CD4-positive, CD25-positive, alpha-beta regulatory T cell (primary cell): Measurements from ENCODE around the gene COMMD9. TPM values are rescaled to one million over a fixed set of nuclear protein-coding genes. Genes with fewer than 3 reads are reported as not detected.

ENCODE experiments used
- ATAC-seq, 2 donors: fragments of 150-1000 bp; cut with Tn5 transposase; one replicate each; pipeline ENCODE4 v1.10.0; 2021; ENCODE audit warnings: low read depth in 2 of 2, moderate number of reproducible peaks in 2 of 2, moderate library complexity in 1 of 2
- DNase-seq, 3 donors: peaks; one replicate each; pipeline versions ENCODE4 v3.0.0 to v3.0.0-alpha.2; 2012 to 2022; ENCODE audit warnings: mixed read lengths in 1 of 3
- H3K27ac ChIP-seq: one replicate; pipeline ENCODE4 v1.7.0; 2013; ENCODE audit warnings: mild to moderate bottlenecking, low read length; ENCODE audit not compliant: insufficient read depth, poor library complexity, severe bottlenecking
- H3K27me3 ChIP-seq: one replicate; pipeline ENCODE4 v1.7.0; 2013; ENCODE audit warnings: low read length; ENCODE audit not compliant: control insufficient read depth, insufficient read depth
- H3K36me3 ChIP-seq: one replicate; pipeline ENCODE4 v1.7.0; 2013; ENCODE audit warnings: mild to moderate bottlenecking, low read length, moderate library complexity; ENCODE audit not compliant: control insufficient read depth, insufficient read depth
- H3K4me1 ChIP-seq: 2 replicates; pipeline ENCODE4 v1.7.0; 2013; ENCODE audit warnings: mild to moderate bottlenecking, low read length; ENCODE audit not compliant: insufficient read depth, control insufficient read depth, poor library complexity, severe bottlenecking
- H3K4me3 ChIP-seq: one replicate; pipeline ENCODE4 v1.7.0; 2013; ENCODE audit warnings: low read depth, mild to moderate bottlenecking, low read length, moderate library complexity
- H3K9me3 ChIP-seq, 2 experiments: 1 replicate in 1 of 2; 2 replicates in 1 of 2; pipeline ENCODE4 v1.7.0; 2013; ENCODE audit warnings: low read length in 2 of 2, mild to moderate bottlenecking in 1 of 2, moderate library complexity in 1 of 2; ENCODE audit not compliant: control insufficient read depth in 2 of 2
- H3K27ac Mint-ChIP-seq, 3 donors: one replicate each; pipeline ENCODE4 v1.8.0; 2020 to 2022; ENCODE audit warnings: mild to moderate bottlenecking in 3 of 3, mixed read lengths in 3 of 3, moderate library complexity in 2 of 3
- H3K27me3 Mint-ChIP-seq: one replicate; pipeline ENCODE4 v1.8.0; 2022; ENCODE audit warnings: mild to moderate bottlenecking, mixed read lengths
- H3K36me3 Mint-ChIP-seq: one replicate; pipeline ENCODE4 v1.8.0; 2020; ENCODE audit warnings: mixed read lengths
- H3K4me1 Mint-ChIP-seq, 4 donors: one replicate each; pipeline ENCODE4 v1.8.0; 2020 to 2022; ENCODE audit warnings: mixed read lengths in 4 of 4, mild to moderate bottlenecking in 1 of 4
- H3K4me3 Mint-ChIP-seq, 4 donors: one replicate each; pipeline ENCODE4 v1.8.0; 2020 to 2022; ENCODE audit warnings: mild to moderate bottlenecking in 4 of 4, mixed read lengths in 4 of 4, moderate library complexity in 3 of 4
- H3K9me3 Mint-ChIP-seq, 7 donors: one replicate each; pipeline ENCODE4 v1.8.0; 2020 to 2022; ENCODE audit warnings: mixed read lengths in 7 of 7, mild to moderate bottlenecking in 3 of 7, moderate library complexity in 2 of 7
- polyA plus RNA-seq, 4 donors: library from polyadenylated mRNA; unstranded; fragments of 300-500 nt; fragmentation: Illumina TruSeq; gene quantifications; one replicate each; pipeline ENCODE4 v1.2.3, GENCODE V29; 2021
- total RNA-seq: library from RNA; stranded (reverse); gene quantifications from one replicate; pipeline ENCODE4 v1.2.3, GENCODE V29; 2022

Gene COMMD9
- total and polyA plus RNA-seq, 5 donors from 2014 or later, result 40.2 to 124 (median 74.5) TPM

DNA sequence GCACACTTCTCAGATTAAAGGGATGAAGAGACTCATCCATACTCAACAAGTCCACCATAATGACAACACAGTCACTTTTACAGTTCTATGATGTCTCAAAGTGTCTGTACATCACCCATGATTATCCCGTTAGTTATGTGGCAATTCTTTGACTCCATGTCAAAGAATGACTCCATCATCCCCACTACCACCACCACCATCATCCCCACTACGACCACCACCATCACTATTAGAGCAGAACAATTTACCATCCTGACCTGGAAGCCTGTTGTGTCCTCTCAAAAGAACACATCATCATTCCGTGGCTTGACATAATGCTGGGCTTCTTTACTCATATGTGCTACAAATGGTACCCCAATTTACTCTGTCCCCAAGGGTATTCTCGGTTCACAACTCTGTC lies 20.6 kb upstream of the COMMD9 start:
- no peaks in the 10 kb centered on the region for H3K36me3 ChIP-seq
- no peak for DNase-seq
- no peaks in the 10 kb centered on the region for H3K36me3 Mint-ChIP-seq

GRCh38 chr11:36308577-36308976 lies 19.4 kb upstream of the COMMD9 start:
- H3K36me3 Mint-ChIP-seq, result no peaks in the 10 kb centered on the region
- H3K9me3 Mint-ChIP-seq, result peaks cover 0 to 3% (median 0%) of the 10 kb centered on the region in 7 donors
- no peak for DNase-seq
- ATAC-seq, result no peak
- Histone ChIP-seq H3K4me1 (no peaks in the 10 kb centered on the region), H3K27ac (no peak overlapping the region), H3K36me3 (no peaks in the 10 kb centered on the region), H3K27me3 (no peaks in the 10 kb centered on the region), H3K4me3 (no peak overlapping the region), H3K9me3 (no peaks in the 10 kb centered on the region)
- H3K27ac Mint-ChIP-seq, result no peak overlapping the region
- no peaks in the 10 kb centered on the region for H3K4me1 Mint-ChIP-seq
- H3K4me3 Mint-ChIP-seq, result no peak overlapping the region
- peaks cover 21% of the 10 kb centered on the region for H3K27me3 Mint-ChIP-seq

More for the DNA sequence above, 20.6 kb upstream of the COMMD9 start:
- Mint-ChIP-seq H3K9me3 (peaks cover 0 to 3% (median 2%) of the 10 kb centered on the region in 7 donors), H3K27ac (no peak overlapping the region), H3K4me3 (no peak overlapping the region), H3K27me3 (peaks cover 15% of the 10 kb centered on the region), H3K4me1 (no peaks in the 10 kb centered on the region)
- H3K27ac ChIP-seq, result no peak overlapping the region
- no peaks in the 10 kb centered on the region for H3K4me1 ChIP-seq
- ATAC-seq, result no peak
- peaks cover 2% of the 10 kb centered on the region for H3K27me3 ChIP-seq
- no peaks in the 10 kb centered on the region for H3K9me3 ChIP-seq
- H3K4me3 ChIP-seq, result no peak overlapping the region

GRCh38 chr11:36306888-36307287 lies 17.7 kb upstream of the COMMD9 start:
- Histone ChIP-seq H3K9me3 (no peaks in the 10 kb centered on the region), H3K27me3 (no peaks in the 10 kb centered on the region), H3K27ac (no peak overlapping the region), H3K4me1 (no peaks in the 10 kb centered on the region), H3K4me3 (no peak overlapping the region), H3K36me3 (no peaks in the 10 kb centered on the region)
- Mint-ChIP-seq H3K4me3 (no peak overlapping the region), H3K36me3 (no peaks in the 10 kb centered on the region), H3K27ac (no peak overlapping the region), H3K4me1 (no peaks in the 10 kb centered on the region), H3K9me3 (peaks cover 0 to 3% (median 0%) of the 10 kb centered on the region in 7 donors), H3K27me3 (peaks cover 16% of the 10 kb centered on the region)
- DNase-seq (peak in 1 of 3 donors; percentile 36), ATAC-seq (no peak)

DNA sequence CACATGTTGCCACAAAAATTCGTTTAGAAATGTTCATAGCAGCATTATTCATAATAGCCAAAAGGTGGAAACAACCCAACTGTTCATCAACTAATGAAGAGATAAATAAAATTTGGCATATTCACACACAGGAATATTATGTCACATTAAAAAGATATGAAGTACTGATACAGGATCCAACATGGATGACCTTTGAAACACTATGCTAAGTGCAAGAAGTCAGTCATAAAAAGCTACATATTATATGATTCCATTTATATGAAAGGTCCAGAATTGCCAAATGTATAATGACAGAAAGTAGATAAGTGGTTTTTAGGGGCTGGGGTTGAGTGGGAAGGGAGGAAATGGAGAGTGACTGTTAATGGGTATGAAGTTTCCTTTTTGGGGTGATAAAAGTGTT lies 15.8 kb upstream of the COMMD9 start:
- H3K27me3 Mint-ChIP-seq, result peaks cover 21% of the 10 kb centered on the region
- Histone ChIP-seq H3K4me3 (no peak overlapping the region), H3K27me3 (no peaks in the 10 kb centered on the region), H3K9me3 (no peaks in the 10 kb centered on the region), H3K4me1 (no peaks in the 10 kb centered on the region), H3K27ac (no peak overlapping the region), H3K36me3 (no peaks in the 10 kb centered on the region)
- no peak overlapping the region for H3K4me3 Mint-ChIP-seq
- no peak for ATAC-seq
- no peaks in the 10 kb centered on the region for H3K4me1 Mint-ChIP-seq
- H3K27ac Mint-ChIP-seq, result no peak overlapping the region
- peaks cover 0 to 4% (median 0%) of the 10 kb centered on the region in 7 donors for H3K9me3 Mint-ChIP-seq
- no peak for DNase-seq
- no peaks in the 10 kb centered on the region for H3K36me3 Mint-ChIP-seq

DNA sequence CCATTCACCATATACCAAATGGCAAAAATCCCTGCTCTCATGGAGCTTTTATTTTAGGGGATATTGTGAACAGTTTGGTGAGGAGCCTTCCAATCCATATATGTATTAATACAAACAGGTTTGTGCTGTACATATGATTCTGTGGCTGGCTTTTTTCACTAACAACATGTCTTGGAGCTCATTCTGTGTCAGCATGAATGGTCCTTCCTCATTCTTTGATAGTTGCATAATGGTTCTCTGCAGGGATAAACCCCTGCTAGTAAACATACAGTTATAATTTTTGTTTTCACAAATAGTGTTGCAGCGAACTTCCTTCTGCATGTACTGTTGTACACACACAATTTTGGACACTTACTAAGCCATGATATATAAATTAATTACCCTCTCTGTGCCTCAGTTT lies 15.1 kb upstream of the COMMD9 start:
- Histone ChIP-seq H3K27ac (no peak overlapping the region), H3K4me3 (no peak overlapping the region), H3K36me3 (no peaks in the 10 kb centered on the region), H3K4me1 (no peaks in the 10 kb centered on the region), H3K9me3 (no peaks in the 10 kb centered on the region), H3K27me3 (no peaks in the 10 kb centered on the region)
- Mint-ChIP-seq H3K4me3 (no peak overlapping the region), H3K27me3 (peaks cover 20% of the 10 kb centered on the region), H3K9me3 (peaks cover 0 to 4% (median 0%) of the 10 kb centered on the region in 7 donors), H3K4me1 (no peaks in the 10 kb centered on the region), H3K27ac (no peak overlapping the region), H3K36me3 (no peaks in the 10 kb centered on the region)
- DNase-seq, result no peak
- no peak for ATAC-seq

GRCh38 chr11:36300650-36301049 lies 11.4 kb upstream of the COMMD9 start:
- H3K4me1 Mint-ChIP-seq, result no peaks in the 10 kb centered on the region
- no peak overlapping the region for H3K4me3 Mint-ChIP-seq
- H3K27me3 ChIP-seq, result peaks cover 2% of the 10 kb centered on the region
- no peaks in the 10 kb centered on the region for H3K36me3 ChIP-seq
- no peak overlapping the region for H3K27ac Mint-ChIP-seq
- no peaks in the 10 kb centered on the region for H3K36me3 Mint-ChIP-seq
- no peak overlapping the region for H3K27ac ChIP-seq
- ATAC-seq, result no peak
- H3K4me1 ChIP-seq, result no peaks in the 10 kb centered on the region
- DNase-seq, result no peak
- H3K4me3 ChIP-seq, result no peak overlapping the region
- peaks cover 20% of the 10 kb centered on the region for H3K27me3 Mint-ChIP-seq
- H3K9me3 ChIP-seq, result no peaks in the 10 kb centered on the region
- peaks cover 0 to 2% (median 0%) of the 10 kb centered on the region in 7 donors for H3K9me3 Mint-ChIP-seq

GRCh38 chr11:36296884-36297543 lies 7.8 kb upstream of the COMMD9 start:
- DNase-seq, result no peak
- Mint-ChIP-seq H3K9me3 (peaks cover 0 to 2% (median 0%) of the 10 kb centered on the region in 7 donors), H3K27ac (no peak overlapping the region), H3K36me3 (no peaks in the 10 kb centered on the region), H3K4me1 (peaks cover 0 to 4% (median 0%) of the 10 kb centered on the region in 4 donors), H3K27me3 (peaks cover 29% of the 10 kb centered on the region), H3K4me3 (no peak overlapping the region)
- peaks cover 2% of the 10 kb centered on the region for H3K27me3 ChIP-seq
- no peak overlapping the region for H3K27ac ChIP-seq
- H3K9me3 ChIP-seq, result no peaks in the 10 kb centered on the region
- no peaks in the 10 kb centered on the region for H3K36me3 ChIP-seq
- H3K4me3 ChIP-seq, result no peak overlapping the region
- H3K4me1 ChIP-seq, result no peaks in the 10 kb centered on the region
- ATAC-seq, result no peak

DNA sequence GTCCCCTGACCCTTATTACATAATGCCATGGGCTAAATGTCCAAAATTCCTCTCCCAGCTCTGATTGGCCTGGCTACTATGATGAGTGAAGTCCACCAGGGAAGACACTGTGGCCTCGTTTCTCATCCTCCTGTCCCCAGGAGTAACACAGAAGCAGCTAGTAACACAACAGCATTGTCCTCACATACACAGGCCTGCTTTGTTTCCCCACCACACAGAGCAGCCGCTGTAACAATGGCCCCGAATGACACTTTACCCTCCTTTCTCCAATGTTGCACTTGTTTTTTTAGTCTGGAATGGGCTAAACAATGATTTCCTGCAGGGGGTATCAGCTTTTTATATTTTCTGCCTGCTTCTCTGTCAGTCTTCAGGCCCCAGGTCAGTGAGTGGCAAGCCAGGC lies 6.7 kb upstream of the COMMD9 start, which contains the start of gene PRR5L:
Gene PRR5L (plus strand): TSS at position 363 of the 400 bp plus-strand sequence. CDS start 104,834 bp downstream, outside the sequence.
- Mint-ChIP-seq H3K9me3 (no peaks in the 10 kb centered on the region), H3K4me3 (no peak within 1 kb of the TSS), H3K36me3 (no peaks in the 10 kb centered on the region)

More for the DNA sequence above, 6.7 kb upstream of the COMMD9 start, which contains the start of gene PRR5L:
- H3K4me3 ChIP-seq, result no peak within 1 kb of the TSS
- H3K36me3 ChIP-seq, result no peaks in the 10 kb centered on the region
- ATAC-seq (no peak), DNase-seq (no peak)
- no peak within 1 kb of the TSS for H3K27ac ChIP-seq
- peaks cover 2% of the 10 kb centered on the region for H3K27me3 ChIP-seq
- no peaks in the 10 kb centered on the region for H3K9me3 ChIP-seq
- no peaks in the 10 kb centered on the region for H3K4me1 ChIP-seq
- H3K27ac Mint-ChIP-seq, result no peak within 1 kb of the TSS
- peaks cover 0 to 5% (median 0%) of the 10 kb centered on the region in 4 donors for H3K4me1 Mint-ChIP-seq
- peaks cover 25% of the 10 kb centered on the region for H3K27me3 Mint-ChIP-seq
